Amygdala (tissue), 56 donors: Measurements from ENCODE around the gene SIGLEC11.

Source experiments
- DNase-seq, 56 donors: peaks; one replicate each; lab custom pipeline; 2025; lab: John Stamatoyannopoulos, UW

SIGLEC11 gene

GRCh38 chr19:49911381-49912145 lies 49.4 kb downstream of the SIGLEC11 start:
- peak in 10 of 56 donors; percentile 5 to 59 (median 16) for DNase-seq

- no peak for DNase-seq
These were observed 50.8 kb downstream of the SIGLEC11 start for GRCh38 chr19:49910179-49910578.

- DNase-seq = no peak
These were observed 52.2 kb downstream of the SIGLEC11 start for GRCh38 chr19:49908480-49909420.

- no peak for DNase-seq
These were observed 53.1 kb downstream of the SIGLEC11 start for GRCh38 chr19:49907745-49908446.

GRCh38 chr19:49906879-49907564 lies 54.0 kb downstream of the SIGLEC11 start:
- peak in 24 of 56 donors; percentile 8 to 71 (median 30) for DNase-seq

GRCh38 chr19:49904136-49904535 lies 56.8 kb downstream of the SIGLEC11 start:
- DNase-seq = no peak
